Activated CD4-positive, alpha-beta T cell treated with anti-CD3 and anti-CD28 coated beads, Interleukin-2, amount 10 ng/mL, durations not matched to agents 7 days and 5 days (primary cell): ENCODE data around the gene VAV2. TPM values are rescaled to one million over a fixed set of nuclear protein-coding genes. Genes with fewer than 3 reads are reported as not detected.
A peak's percentile ranks its signal among the peaks of the same experiment; 100 is the strongest.

ENCODE experiments used
- CTCF ChIA-PET: fragments of 350-600 bp; sonication (Branson Sonifier 250); formaldehyde crosslinking; loops from one replicate; lab custom pipeline; 2021; ENCODE audit warnings: antibody characterized with exemption; lab: Charles Lee
- POLR2A ChIA-PET: fragments of 350-600 bp; sonication (Branson Sonifier 250); formaldehyde crosslinking; loops from one replicate; lab custom pipeline; 2021; ENCODE audit warnings: antibody characterized with exemption; lab: Charles Lee
- DNase-seq: peaks from one replicate; pipeline ENCODE4 v3.0.0-alpha.2; 2020
- H3K27ac Mint-ChIP-seq: one replicate; pipeline ENCODE4 v1.8.0; 2021; ENCODE audit warnings: mild to moderate bottlenecking, moderate library complexity, mixed read lengths
- H3K27me3 Mint-ChIP-seq: one replicate; pipeline ENCODE4 v1.8.0; 2021; ENCODE audit warnings: mixed read lengths
- H3K36me3 Mint-ChIP-seq: one replicate; pipeline ENCODE4 v1.8.0; 2021; ENCODE audit warnings: low read depth, mixed read lengths
- H3K4me1 Mint-ChIP-seq: one replicate; pipeline ENCODE4 v1.8.0; 2021; ENCODE audit warnings: mixed read lengths
- H3K4me3 Mint-ChIP-seq: one replicate; pipeline ENCODE4 v1.8.0; 2021; ENCODE audit warnings: mild to moderate bottlenecking, moderate library complexity, mixed read lengths
- H3K9me3 Mint-ChIP-seq: one replicate; pipeline ENCODE4 v1.8.0; 2021; ENCODE audit warnings: mixed read lengths
- total RNA-seq, 2 experiments: library from RNA; stranded (reverse); gene quantifications; one replicate each; pipeline ENCODE4 v1.2.3, GENCODE V29; 2021

The VAV2 gene
- total RNA-seq, 2 experiments from 2014 or later, result 6.2 TPM

- Mint-ChIP-seq H3K27me3 (peaks cover 4% of the 10 kb centered on the region), H3K36me3 (no peaks in the 10 kb centered on the region), H3K9me3 (no peaks in the 10 kb centered on the region), H3K4me1 (peaks cover 6% of the 10 kb centered on the region), H3K27ac (no peak overlapping the region), H3K4me3 (no peak overlapping the region)
- ChIA-PET POLR2A (no interaction called here), CTCF (interaction anchor here (0.6 kb wide), 1 partner anchor 10 kb away, joined by 3 read pairs; no protein-coding TSS in a partner anchor)
- no peak for DNase-seq
These were observed 252.5 kb downstream of the VAV2 start for GRCh38 chr9:133739408-133740280.

- CTCF ChIA-PET, result interaction anchor here (0.6 to 1.2 kb wide), 3 partner anchors 44 to 532 kb away, joined by 3 read pairs; no protein-coding TSS in a partner anchor
- Mint-ChIP-seq H3K36me3 (no peaks in the 10 kb centered on the region), H3K27me3 (no peaks in the 10 kb centered on the region), H3K4me1 (peaks cover 6% of the 10 kb centered on the region), H3K27ac (no peak overlapping the region), H3K4me3 (no peak overlapping the region), H3K9me3 (no peaks in the 10 kb centered on the region)
- POLR2A ChIA-PET, result no interaction called here
- no peak for DNase-seq
These were observed 253.4 kb downstream of the VAV2 start for GRCh38 chr9:133738640-133739225.

- Mint-ChIP-seq H3K4me1 (peaks cover 6% of the 10 kb centered on the region), H3K9me3 (no peaks in the 10 kb centered on the region), H3K4me3 (no peak within 1 kb of the TSS), H3K27me3 (no peaks in the 10 kb centered on the region), H3K36me3 (no peaks in the 10 kb centered on the region), H3K27ac (no peak within 1 kb of the TSS)
- DNase-seq, result peak; percentile 28
- POLR2A ChIA-PET, result no interaction called here
- CTCF ChIA-PET, result interaction anchor here (0.6 to 1.3 kb wide), 4 partner anchors 10 to 533 kb away, joined by 3 read pairs; no protein-coding TSS in a partner anchor
These were observed 254.1 kb downstream of the VAV2 start, which contains the start of gene SARDH for GRCh38 chr9:133737774-133738639. SARDH (minus strand) TSS chr9:133738352; CDS start chr9:133734173, 4,179 bp downstream.

DNA sequence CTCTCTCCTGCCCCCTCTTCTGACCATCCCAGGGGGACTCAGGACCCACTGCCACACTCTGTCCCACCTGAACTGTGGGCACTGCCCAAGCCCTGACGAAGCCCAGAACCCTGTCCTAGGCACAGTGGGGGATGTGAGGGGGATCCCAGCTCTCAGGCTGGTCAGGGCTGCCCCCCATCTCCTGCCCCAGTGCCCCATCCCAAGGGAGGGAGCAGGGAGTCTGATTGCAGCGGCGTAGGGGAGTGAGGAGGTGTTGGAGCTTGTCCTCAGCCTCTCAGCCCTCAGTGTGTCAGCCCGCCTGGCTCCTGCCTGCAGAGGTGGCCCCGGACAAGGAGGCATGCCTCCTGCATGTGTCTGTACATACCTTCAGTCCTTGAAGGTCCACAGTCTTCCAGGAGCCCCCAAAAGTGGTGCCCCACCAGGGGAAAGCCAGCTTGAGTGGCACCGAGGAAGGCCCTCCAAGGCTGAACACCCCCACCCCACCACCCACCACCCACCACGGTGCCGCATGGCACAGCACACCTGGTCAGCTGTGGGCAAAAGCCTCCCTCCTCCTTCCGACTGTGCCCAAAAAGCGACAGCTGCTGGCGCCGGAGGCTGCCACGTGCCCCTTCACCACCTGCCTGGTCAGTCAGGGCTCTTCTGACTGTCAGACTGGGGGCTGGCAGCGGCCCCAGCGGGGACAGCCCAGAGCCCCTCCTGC lies 254.9 kb downstream of the VAV2 start:
- Mint-ChIP-seq H3K4me3 (no peak overlapping the region), H3K36me3 (no peaks in the 10 kb centered on the region), H3K27me3 (no peaks in the 10 kb centered on the region), H3K4me1 (peaks cover 6% of the 10 kb centered on the region), H3K27ac (no peak overlapping the region), H3K9me3 (no peaks in the 10 kb centered on the region)
- POLR2A ChIA-PET, result no interaction called here
- no peak for DNase-seq
- CTCF ChIA-PET, result interaction anchor here (1.3 kb wide), 1 partner anchor 9 kb away, joined by 3 read pairs; no protein-coding TSS in a partner anchor

- Mint-ChIP-seq H3K27ac (no peak overlapping the region), H3K27me3 (no peaks in the 10 kb centered on the region), H3K4me1 (peaks cover 6% of the 10 kb centered on the region), H3K4me3 (no peak overlapping the region), H3K9me3 (no peaks in the 10 kb centered on the region), H3K36me3 (no peaks in the 10 kb centered on the region)
- CTCF ChIA-PET, result interaction anchor here (0.6 to 0.7 kb wide), 2 partner anchors 46 to 685 kb away, joined by 3 to 4 read pairs; no protein-coding TSS in a partner anchor
- POLR2A ChIA-PET, result interaction anchor here (0.7 kb wide), 1 partner anchor 9 kb away, joined by 3 read pairs; no protein-coding TSS in a partner anchor
- no peak for DNase-seq
These were observed 256.2 kb downstream of the VAV2 start for GRCh38 chr9:133735931-133736330.

DNA sequence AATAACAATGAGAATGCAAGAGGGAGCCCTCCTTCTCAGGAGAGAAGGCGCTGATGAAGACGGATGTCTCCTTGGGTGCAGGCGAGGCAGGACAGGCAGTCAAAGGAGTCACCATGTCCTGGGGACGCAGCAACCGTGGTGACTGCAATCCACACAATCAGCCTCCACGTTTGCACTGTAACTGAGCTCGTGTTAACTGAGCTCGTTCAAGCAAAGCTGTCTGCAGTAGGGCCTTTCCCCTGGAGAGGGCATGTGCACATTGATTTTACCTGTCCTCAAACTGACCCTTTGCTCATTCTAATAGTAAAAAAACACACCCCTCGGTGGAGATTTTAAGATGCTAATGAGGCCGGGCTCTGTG lies 256.7 kb downstream of the VAV2 start:
- Mint-ChIP-seq H3K27me3 (no peaks in the 10 kb centered on the region), H3K4me3 (no peak overlapping the region), H3K4me1 (peaks cover 6% of the 10 kb centered on the region), H3K36me3 (no peaks in the 10 kb centered on the region), H3K27ac (no peak overlapping the region), H3K9me3 (no peaks in the 10 kb centered on the region)
- CTCF ChIA-PET, result no interaction called here
- no peak for DNase-seq
- POLR2A ChIA-PET, result interaction anchor here (0.7 kb wide), 1 partner anchor 8 kb away, joined by 3 read pairs; no protein-coding TSS in a partner anchor

- no peak overlapping the region for H3K27ac Mint-ChIP-seq
- POLR2A ChIA-PET, result no interaction called here
- H3K36me3 Mint-ChIP-seq, result no peaks in the 10 kb centered on the region
- H3K9me3 Mint-ChIP-seq, result no peaks in the 10 kb centered on the region
- CTCF ChIA-PET, result no interaction called here
- H3K27me3 Mint-ChIP-seq, result no peaks in the 10 kb centered on the region
- no peak overlapping the region for H3K4me3 Mint-ChIP-seq
- DNase-seq, result no peak
- peaks cover 6% of the 10 kb centered on the region for H3K4me1 Mint-ChIP-seq
These were observed 257.3 kb downstream of the VAV2 start for GRCh38 chr9:133734590-133735414.

- DNase-seq, result no peak
- Mint-ChIP-seq H3K27ac (no peak overlapping the region), H3K9me3 (no peaks in the 10 kb centered on the region), H3K4me3 (no peak overlapping the region), H3K36me3 (no peaks in the 10 kb centered on the region), H3K4me1 (peaks cover 6% of the 10 kb centered on the region), H3K27me3 (no peaks in the 10 kb centered on the region)
- ChIA-PET POLR2A (no interaction called here), CTCF (no interaction called here)
These were observed 258.2 kb downstream of the VAV2 start for GRCh38 chr9:133733796-133734533.

- ChIA-PET POLR2A (no interaction called here), CTCF (interaction anchor here (1.1 kb wide), 1 partner anchor 10 kb away, joined by 3 read pairs; no protein-coding TSS in a partner anchor)
- Mint-ChIP-seq H3K9me3 (no peaks in the 10 kb centered on the region), H3K27ac (no peak overlapping the region), H3K36me3 (no peaks in the 10 kb centered on the region), H3K4me3 (no peak overlapping the region), H3K4me1 (peaks cover 4% of the 10 kb centered on the region), H3K27me3 (no peaks in the 10 kb centered on the region)
- DNase-seq, result no peak
These were observed 258.7 kb downstream of the VAV2 start for GRCh38 chr9:133733421-133733795.

GRCh38 chr9:133732639-133733408 lies 259.3 kb downstream of the VAV2 start:
- no peaks in the 10 kb centered on the region for H3K36me3 Mint-ChIP-seq
- peaks cover 1% of the 10 kb centered on the region for H3K4me1 Mint-ChIP-seq
- no peaks in the 10 kb centered on the region for H3K27me3 Mint-ChIP-seq
- no peak overlapping the region for H3K27ac Mint-ChIP-seq
- no peaks in the 10 kb centered on the region for H3K9me3 Mint-ChIP-seq
- ChIA-PET POLR2A (no interaction called here), CTCF (interaction anchor here (1.1 kb wide), 1 partner anchor 10 kb away, joined by 3 read pairs; no protein-coding TSS in a partner anchor)
- DNase-seq, result no peak
- H3K4me3 Mint-ChIP-seq, result no peak overlapping the region
